ENCODE data around the gene EXOSC5. TPM values are rescaled to one million over a fixed set of nuclear protein-coding genes. Genes with fewer than 3 reads are reported as not detected.

The EXOSC5 gene
- 23.3 and 32.0 TPM in 2 replicates for total RNA-seq

DNA sequence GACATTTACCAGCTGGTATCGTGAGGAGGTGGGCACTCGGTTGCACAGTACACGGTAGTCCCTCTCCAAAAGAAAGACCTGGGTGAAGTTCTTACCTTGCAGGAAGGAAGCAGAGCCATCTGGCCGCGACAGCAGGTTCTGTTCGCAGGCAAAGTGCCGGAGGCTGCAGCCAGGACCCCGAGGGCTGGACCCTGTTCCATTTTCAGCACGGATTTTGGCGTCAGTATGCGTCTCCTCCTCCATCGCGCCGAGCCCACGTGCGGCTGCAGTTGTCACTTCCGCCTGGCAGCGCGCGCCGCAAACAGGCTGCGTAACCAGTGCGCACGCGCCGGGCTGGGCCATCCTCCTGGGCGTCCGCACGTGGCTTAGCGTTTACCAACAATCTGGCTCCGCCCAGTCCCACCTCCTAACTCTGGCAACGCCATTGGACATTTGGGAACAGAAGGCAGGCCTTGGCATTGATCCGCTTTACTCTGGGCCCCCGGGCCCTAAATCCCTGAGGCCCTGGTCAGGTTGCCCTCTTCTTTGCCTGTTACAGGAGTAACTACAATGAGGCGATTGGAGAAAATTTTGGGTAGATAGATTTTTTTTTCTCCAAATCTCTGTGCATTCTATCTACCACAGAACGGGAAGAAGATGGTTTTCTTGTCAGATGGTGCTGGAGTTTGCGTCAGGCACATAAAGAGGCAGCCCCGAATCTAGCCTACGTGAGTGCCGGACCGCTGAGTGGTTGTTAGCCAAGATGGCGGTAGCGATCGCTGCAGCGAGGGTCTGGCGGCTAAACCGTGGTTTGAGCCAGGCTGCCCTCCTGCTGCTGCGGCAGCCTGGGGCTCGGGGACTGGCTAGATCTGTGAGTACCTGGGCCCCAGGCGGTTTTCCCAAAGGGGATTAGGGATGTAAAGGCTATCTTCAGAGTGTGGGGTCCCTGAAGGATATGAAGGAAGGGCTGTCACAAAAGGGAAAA is at the start of gene EXOSC5, which contains the start of gene BCKDHA:
EXOSC5 (minus strand) TSS at position 274 of the 964 bp plus-strand sequence; CDS start at position 243, 31 bp downstream.
BCKDHA (plus strand) TSS at position 733 of the 964 bp plus-strand sequence; CDS start at position 743, 10 bp downstream.

DNA sequence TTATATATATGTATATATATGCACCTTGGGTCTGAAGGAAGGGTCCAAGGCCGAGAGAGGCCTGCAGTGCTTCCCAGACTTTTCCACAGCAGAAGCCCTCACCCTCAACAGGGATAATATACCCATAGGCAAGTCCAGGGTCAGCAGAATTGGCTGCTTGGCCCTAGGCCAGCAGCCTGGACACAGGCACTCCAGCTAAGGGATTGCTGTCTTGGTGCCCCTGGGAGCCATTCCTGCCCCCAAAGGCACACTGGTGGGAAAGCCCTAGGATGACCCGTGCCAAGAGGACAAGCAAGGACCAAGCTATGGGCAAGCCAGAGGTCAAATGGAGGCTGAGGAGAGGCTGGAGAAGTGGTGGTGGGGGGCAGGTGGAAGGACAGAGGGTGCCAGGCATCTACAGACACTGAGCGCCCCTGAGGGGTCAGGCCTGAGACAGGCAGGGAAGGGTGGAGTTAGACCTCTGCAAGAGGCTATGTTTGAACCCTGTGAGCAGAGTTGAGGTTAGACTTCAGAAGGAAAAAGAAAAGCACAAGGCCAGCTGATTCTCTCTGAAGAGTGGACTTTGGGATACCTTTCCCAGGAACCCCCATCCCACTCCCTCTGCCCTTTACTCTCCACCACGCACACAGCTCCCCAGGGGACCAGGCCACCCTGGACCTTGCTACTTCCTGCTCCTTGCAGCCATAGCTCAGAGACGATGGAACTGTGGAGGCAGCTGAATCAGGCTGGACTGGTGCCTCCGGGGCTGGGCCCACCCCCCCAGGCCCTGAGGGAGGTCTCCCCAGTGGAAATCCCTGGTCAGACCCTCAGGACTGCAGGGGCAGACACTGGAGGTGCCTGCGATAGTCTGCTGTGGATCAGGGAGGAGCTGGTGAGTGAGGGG is 45.6 kb upstream of the EXOSC5 start, which contains the start of gene ERICH4:
ERICH4 (plus strand) TSS at position 684 of the 883 bp plus-strand sequence; CDS start at position 698, 14 bp downstream.

DNA sequence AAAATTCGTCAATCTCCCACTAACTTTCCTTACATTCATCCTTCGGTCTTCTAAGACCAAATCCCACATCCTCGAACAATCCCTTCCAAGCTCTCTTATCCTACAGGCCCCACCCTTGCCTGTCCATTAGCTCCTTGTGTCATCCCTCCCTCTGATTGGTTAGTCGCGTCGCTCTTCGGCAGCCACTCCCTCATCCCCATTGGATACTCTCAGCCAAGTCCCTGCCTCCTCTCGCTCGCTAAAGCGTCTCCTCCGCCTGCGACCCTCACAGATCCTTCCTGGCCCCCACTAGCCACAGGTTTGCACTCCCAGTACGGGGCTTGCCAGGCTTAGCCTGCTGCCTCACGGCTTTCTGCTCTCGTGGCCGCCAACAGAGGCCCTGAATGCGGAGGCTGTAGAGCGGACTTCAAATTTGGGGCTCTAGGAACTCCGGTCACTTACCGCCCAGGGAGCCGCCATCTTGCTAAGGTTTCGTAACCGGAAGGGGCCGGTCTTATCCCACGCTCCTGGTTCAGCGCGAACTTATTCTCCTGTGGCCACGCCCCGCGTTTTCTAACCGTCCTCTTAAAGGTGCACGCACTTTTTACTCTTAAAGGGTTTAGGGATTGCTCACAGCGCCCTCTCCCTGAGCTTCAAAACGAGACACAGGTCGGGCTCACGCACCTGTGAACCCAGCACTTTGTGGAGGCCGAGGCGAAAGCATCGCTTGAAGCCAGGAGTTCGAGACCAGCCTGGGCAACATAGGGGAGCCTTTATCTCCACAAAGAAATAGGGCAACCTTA is 42.5 kb upstream of the EXOSC5 start, which contains the start of gene DMAC2:
DMAC2 (minus strand) TSS at position 472 of the 782 bp plus-strand sequence; CDS start at position 459, 13 bp downstream.

DNA sequence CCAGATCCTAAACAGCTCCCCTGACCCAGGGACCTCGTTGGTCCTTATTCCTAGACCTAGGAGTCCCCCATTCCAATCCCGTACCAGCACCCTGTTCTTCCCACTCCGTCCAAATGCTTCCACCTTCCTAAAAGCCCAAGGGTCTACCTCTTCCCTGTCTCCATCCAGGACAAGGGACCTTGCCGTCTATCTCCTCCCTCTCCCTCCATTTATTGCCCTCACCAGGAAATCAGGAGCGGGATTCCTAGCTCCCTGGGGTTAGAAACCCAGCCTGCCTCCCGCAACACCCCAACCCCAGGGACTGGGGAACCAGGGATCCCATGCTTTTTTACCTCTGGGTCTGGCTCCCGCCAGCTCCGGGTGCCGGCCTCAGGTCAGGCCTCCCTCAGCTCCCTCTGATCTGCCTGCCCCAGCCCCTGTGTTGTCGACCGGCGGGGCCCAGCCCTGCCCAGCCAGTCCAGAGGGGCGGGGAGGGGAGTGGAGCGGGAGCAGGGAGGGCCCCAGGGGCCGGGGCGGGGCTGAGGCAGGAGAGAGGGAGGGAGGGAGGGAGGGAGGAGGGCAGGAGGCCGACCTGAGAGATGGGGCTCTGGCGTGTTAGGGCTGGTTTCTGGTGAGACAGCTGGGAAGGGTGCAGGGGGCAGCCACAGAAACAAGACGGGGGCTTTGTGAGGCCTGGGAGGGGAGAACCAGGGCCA is 29.9 kb upstream of the EXOSC5 start, which contains the start of gene B3GNT8:
B3GNT8 (minus strand) TSS at position 423 of the 695 bp plus-strand sequence. CDS start 596 bp downstream, outside the sequence.

DNA sequence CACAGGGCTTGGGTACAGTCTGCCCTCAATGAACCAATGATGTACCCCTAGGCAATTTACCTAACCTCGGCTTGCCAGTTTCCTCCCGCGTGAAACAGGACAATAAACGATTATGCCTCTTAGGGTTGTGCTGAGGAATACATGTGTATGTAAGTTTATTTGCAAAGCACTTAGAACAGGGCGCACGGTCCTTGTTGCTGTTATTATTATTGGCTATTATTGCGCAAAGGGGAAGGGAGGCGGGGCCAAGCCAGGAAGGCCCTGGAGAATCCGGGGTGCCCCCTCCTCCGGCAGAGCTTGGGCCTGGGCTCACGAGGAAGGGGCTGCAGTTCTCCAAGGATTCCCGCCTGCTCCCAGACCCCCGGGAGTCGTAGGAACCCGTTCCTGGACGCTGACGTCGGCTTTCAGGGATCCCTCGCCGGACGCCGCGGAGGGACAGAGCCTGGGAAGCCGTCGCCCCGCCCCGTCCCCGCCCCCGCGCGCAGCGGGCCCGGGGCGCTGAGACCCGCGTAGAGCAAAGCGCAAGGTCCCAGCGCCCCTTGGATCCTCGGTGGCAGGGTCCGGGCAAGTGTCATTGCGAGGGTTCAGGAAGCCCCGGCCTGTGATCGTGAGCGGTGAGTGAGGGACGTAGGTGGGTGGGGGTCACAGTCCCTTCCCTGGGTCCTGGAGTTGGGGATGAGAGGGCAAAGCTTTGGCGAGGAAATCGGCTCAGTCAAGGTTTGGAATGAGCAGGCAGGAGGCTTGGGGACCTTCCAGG is 20.7 kb downstream of the EXOSC5 start, which contains the start of gene TMEM91:
TMEM91 (plus strand) TSS at position 293 of the 757 bp plus-strand sequence. CDS start 1,777 bp downstream, outside the sequence.

DNA sequence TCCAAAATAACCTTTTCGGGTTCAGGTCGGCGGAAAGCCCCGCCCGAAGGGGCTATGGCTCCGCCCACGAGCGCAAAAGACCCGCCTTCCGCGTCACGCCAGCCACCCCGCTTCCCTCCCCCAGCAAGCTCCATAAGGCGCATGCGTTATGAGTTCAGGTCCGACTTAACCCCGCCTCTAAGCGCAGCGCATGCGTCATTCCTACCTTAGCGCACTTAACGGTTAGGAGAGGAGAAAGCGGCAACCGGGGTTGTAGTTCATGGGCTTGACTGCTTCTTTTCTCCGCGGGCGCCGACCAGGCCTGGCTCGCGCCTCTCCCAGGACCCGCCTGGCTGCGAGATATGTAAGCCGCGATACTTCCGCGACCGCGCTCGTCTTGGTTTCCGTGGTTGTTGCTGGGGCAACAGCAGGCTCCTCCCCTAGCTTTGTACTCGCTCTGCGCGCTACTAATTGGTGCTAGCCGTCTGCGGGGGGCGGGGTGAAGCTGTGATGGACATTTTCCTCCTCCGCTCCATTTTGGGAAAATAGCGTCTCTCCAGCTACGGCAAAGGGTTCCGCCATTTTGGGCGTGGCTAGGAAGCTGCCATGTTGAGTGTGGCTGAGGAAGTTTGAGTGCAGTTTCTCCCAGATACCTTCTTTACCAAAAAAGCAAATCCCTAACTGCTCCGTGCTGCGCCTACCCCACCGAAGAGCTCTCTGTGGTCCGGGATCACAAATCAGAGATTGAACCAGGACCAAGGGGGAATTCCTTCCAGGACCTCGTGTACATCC is 33.2 kb downstream of the EXOSC5 start, which contains the start of gene B9D2:
B9D2 (minus strand) TSS at position 397 of the 771 bp plus-strand sequence. CDS start 630 bp downstream, outside the sequence.

DNA sequence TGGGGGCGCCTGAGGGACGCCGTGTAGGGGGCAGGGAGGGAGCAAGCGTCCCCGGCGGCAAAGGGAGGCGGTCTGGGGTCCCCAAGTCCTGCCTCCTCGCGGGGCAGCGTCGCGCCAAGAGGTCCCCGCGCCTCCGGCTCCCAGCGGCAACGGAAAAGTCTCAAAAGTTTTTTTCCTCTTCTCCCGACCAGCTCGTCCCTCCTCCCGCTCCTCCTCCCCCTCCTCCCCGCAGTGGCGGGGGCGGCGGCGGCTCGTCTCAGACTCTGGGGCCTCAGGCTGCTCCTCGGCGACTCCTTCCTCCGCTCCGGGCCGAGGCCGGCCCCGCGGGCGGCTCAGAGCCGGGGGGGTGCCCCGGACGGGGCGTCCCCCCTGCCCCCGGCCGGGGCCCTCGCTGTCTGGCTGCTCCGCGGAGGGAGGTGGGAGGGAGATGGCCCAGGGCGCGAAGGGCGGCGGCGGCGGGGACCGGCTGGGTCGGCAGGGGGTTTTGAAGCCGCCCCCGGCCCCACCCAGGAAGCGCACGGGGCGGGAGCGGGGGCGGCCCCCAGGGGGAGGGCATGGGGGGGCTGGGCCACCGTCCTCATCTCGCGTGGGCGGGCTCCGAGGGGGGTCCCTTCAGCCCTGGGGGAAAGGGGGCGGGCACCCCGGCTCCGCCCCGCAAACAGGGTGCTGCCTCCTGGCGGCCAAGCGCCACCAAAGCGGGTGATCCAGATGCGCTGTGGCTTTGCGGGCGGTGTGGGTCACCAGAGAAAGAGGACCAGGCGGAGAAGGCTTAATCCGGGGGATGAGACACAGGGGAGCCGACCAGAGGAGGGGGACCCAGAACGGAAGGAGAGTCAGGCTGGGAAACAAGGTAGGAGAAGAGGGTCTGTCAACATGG is 43.5 kb downstream of the EXOSC5 start, which contains the start of gene TGFB1:
TGFB1 (minus strand) TSS at position 457 of the 877 bp plus-strand sequence. CDS start 878 bp downstream, outside the sequence.

Small RNA genes lying within 50 kb of the gene (small RNA-seq; reads per million reads assigned to genes)
- not detected for gene RF00017

Other genes starting within 250 kb of the EXOSC5 start
- under 0.01 and 0.20 TPM in 2 replicates for gene CYP2S1, start 204.1 kb downstream of the EXOSC5 start, total RNA-seq
- gene AXL, start 178.1 kb downstream of the EXOSC5 start, total RNA-seq: 157 and 435 TPM in 2 replicates
- gene HNRNPUL1, start 133.0 kb downstream of the EXOSC5 start, total RNA-seq: 97.0 and 146 TPM in 2 replicates
- gene CCDC97, start 87.2 kb downstream of the EXOSC5 start, total RNA-seq: 6.2 and 11.1 TPM in 2 replicates
- gene TGFB1, start 43.4 kb downstream of the EXOSC5 start, total RNA-seq: 9.6 and 14.7 TPM in 2 replicates
- 4.0 and 5.1 TPM in 2 replicates for gene B9D2, start 33.2 kb downstream of the EXOSC5 start, total RNA-seq
- gene TMEM91, start 20.8 kb downstream of the EXOSC5 start, total RNA-seq: 3.1 and 4.0 TPM in 2 replicates
- 35.6 and 37.9 TPM in 2 replicates for gene BCKDHA, start 459 bp upstream of the EXOSC5 start, total RNA-seq
- gene B3GNT8, start 30.0 kb upstream of the EXOSC5 start, total RNA-seq: 0.78 and 1.1 TPM in 2 replicates
- 35.4 and 39.7 TPM in 2 replicates for gene DMAC2, start 42.6 kb upstream of the EXOSC5 start, total RNA-seq
- gene ERICH4, start 45.8 kb upstream of the EXOSC5 start, total RNA-seq: not detected in 2 replicates
- not detected in 2 replicates for gene CEACAM21, start 178.8 kb upstream of the EXOSC5 start, total RNA-seq
- gene CEACAM4, start 229.7 kb upstream of the EXOSC5 start, total RNA-seq: not detected in 2 replicates